Stomach (tissue), 9 donors: ENCODE results near the gene REPS1. TPM values are rescaled to one million over a fixed set of nuclear protein-coding genes. Genes with fewer than 3 reads are reported as not detected.

Source experiments
- DNase-seq, 2 donors: peaks; one replicate each; pipeline versions ENCODE4 v3.0.0 to v3.0.0-alpha.2; 2013 to 2019
- H3K27ac ChIP-seq, 5 donors: fragments of 200-600 bp in 4 of 5; sonication (generic) in 4 of 5; one replicate each; pipeline ENCODE4 v1.5.1; 2013 to 2019; ENCODE audit warnings: mild to moderate bottlenecking in 1 of 5, moderate library complexity in 1 of 5
- H3K27me3 ChIP-seq, 3 donors: fragments of 200-600 bp; sonication (generic); one replicate each; pipeline ENCODE4 v1.5.1; 2017 to 2019; ENCODE audit warnings: mixed run types in 1 of 3
- H3K36me3 ChIP-seq, 4 donors: fragments of 200-600 bp; sonication (generic); 1 replicate in 3 of 4; 2 replicates in 1 of 4; pipeline ENCODE4 v1.5.1; 2016 to 2019
- H3K4me1 ChIP-seq, 4 donors: fragments of 200-600 bp; sonication (generic); one replicate each; pipeline ENCODE4 v1.5.1; 2016 to 2019
- H3K4me3 ChIP-seq, 4 donors: fragments of 200-600 bp; sonication (generic) in 3 of 4; one replicate each; pipeline ENCODE4 v1.5.1; 2016 to 2019; ENCODE audit warnings: mild to moderate bottlenecking in 1 of 4
- H3K9me3 ChIP-seq, 4 donors: fragments of 200-600 bp; sonication (generic); one replicate each; pipeline ENCODE4 v1.5.1; 2016 to 2019
- EP300 ChIP-seq: sonication (generic); formaldehyde crosslinking; IDR thresholded peaks from one replicate; pipeline ENCODE4 v1.6.1; 2017; ENCODE audit warnings: antibody characterized with exemption
- POLR2A ChIP-seq, 4 donors: fragments of 450-650 bp; IDR thresholded peaks; one replicate each; pipeline ENCODE4 v1.6.1; 2016; ENCODE audit warnings: antibody characterized with exemption in 4 of 4, control low read depth in 2 of 4, mild to moderate bottlenecking in 1 of 4, moderate library complexity in 1 of 4
- POLR2AphosphoS5 ChIP-seq, 3 donors: sonication (generic); formaldehyde crosslinking; IDR thresholded peaks; one replicate each; pipeline ENCODE4 v1.6.1; 2016; ENCODE audit warnings: antibody characterized with exemption in 3 of 3
- WGBS, 5 donors: extraction: QIAGEN DNeasy Blood & Tissue Kit in 3 of 5; methylation state at CpG; one replicate each; pipeline versions ENCODE4 v1.1.5 to v1.1.7; 2013 to 2018; 5-methylcytosine and 5-hydroxymethylcytosine counted together
- intact Hi-C: fragments of 100-400 bp; cut with DNase I; formaldehyde crosslinking; loops from one replicate; pipeline ENCODE4 v1.15.1; 2023; ENCODE audit warnings: low total_unique reads
- polyA plus RNA-seq, 3 donors: library from polyadenylated mRNA; stranded (reverse); fragments of 200-250 nt; gene quantifications; one replicate each; pipeline ENCODE4 v1.2.3, GENCODE V29; 2013
- total RNA-seq, 5 donors: library from RNA; depleted of rRNA; stranded (reverse); fragments of >200 nt; gene quantifications; one replicate each; pipeline versions ENCODE4 v1.1.0 to v1.2.3, GENCODE V29; 2014 to 2016
- TF ChIP-seq, protein P1 (sequence below), 7 experiments: fragments of 450-650 bp in 4 of 7; fragments of 200-600 bp in 3 of 7; sonication (generic) in 3 of 7; IDR thresholded peaks; one replicate each; pipeline ENCODE4 v1.5.1; 2016 to 2019; ENCODE audit warnings: antibody characterized with exemption in 7 of 7, control low read depth in 2 of 7, mild to moderate bottlenecking in 1 of 7
- donor health status: healthy with polysubstance abuse.
- donor health status: Bipolar disorder and iron deficiency.
- donor health status: healthy.

The REPS1 gene
- total and polyA plus RNA-seq, 8 donors = 11.8 to 85.4 (median 41.6) TPM

DNA sequence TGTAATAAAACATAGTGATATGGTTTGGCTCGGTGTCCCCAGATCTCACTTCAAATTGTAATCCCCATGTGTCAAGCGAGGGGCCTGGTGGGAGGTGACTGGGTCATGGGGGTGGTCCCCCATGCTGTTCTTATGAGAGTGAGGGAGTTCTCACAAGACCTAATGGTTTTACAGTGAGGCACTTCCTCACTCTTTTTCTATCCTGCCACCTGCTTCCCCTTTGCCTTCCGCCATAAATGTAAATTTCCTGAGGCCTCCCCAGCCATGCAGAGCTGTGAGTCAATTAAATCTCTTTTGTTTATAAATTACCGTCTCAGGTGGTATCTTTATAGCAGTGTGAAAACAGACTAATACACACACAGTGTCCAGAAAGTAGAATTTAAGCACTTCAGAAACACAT is 78.5 kb downstream of the REPS1 start:
- 71 to 89% (median 80%) methylated on average over 4 of the region's 4 CpGs for WGBS, 5 donors
- no peak for TF ChIP-seq EP300
- no peak for TF ChIP-seq POLR2AphosphoS5 (IDR thresholded peaks at IDR 0.05)
- TF ChIP-seq, protein P1, sequence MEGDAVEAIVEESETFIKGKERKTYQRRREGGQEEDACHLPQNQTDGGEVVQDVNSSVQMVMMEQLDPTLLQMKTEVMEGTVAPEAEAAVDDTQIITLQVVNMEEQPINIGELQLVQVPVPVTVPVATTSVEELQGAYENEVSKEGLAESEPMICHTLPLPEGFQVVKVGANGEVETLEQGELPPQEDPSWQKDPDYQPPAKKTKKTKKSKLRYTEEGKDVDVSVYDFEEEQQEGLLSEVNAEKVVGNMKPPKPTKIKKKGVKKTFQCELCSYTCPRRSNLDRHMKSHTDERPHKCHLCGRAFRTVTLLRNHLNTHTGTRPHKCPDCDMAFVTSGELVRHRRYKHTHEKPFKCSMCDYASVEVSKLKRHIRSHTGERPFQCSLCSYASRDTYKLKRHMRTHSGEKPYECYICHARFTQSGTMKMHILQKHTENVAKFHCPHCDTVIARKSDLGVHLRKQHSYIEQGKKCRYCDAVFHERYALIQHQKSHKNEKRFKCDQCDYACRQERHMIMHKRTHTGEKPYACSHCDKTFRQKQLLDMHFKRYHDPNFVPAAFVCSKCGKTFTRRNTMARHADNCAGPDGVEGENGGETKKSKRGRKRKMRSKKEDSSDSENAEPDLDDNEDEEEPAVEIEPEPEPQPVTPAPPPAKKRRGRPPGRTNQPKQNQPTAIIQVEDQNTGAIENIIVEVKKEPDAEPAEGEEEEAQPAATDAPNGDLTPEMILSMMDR (IDR thresholded peaks at IDR 0.05) = no peak
- TF ChIP-seq POLR2A (IDR thresholded peaks at IDR 0.05) = no peak
- H3K36me3 ChIP-seq = peaks cover 51 to 100% (median 98%) of the 10 kb centered on the region in 4 donors

GRCh38 chr6:138907167-138907566 is 80.9 kb downstream of the REPS1 start:
- Histone ChIP-seq H3K9me3 (no peaks in the 10 kb centered on the region), H3K27ac (no peak overlapping the region), H3K4me1 (no peaks in the 10 kb centered on the region), H3K36me3 (peaks cover 53 to 100% (median 98%) of the 10 kb centered on the region in 4 donors), H3K27me3 (no peaks in the 10 kb centered on the region), H3K4me3 (no peak overlapping the region)
- no peak for DNase-seq
- intact Hi-C loops = no loop called here
- WGBS, 5 donors = 81 to 91% (median 89%) methylated on average over 7 of the region's 7 CpGs
- no peak for TF ChIP-seq POLR2AphosphoS5 (IDR thresholded peaks at IDR 0.05)
- TF ChIP-seq, protein P1 (IDR thresholded peaks at IDR 0.05) = no peak
- no peak for TF ChIP-seq POLR2A (IDR thresholded peaks at IDR 0.05)

More for the DNA sequence above, 78.5 kb downstream of the REPS1 start:
- Histone ChIP-seq H3K4me3 (no peak overlapping the region), H3K27me3 (no peaks in the 10 kb centered on the region), H3K27ac (no peak overlapping the region), H3K9me3 (no peaks in the 10 kb centered on the region), H3K4me1 (no peaks in the 10 kb centered on the region)
- intact Hi-C loops = no loop called here
- no peak for DNase-seq

DNA sequence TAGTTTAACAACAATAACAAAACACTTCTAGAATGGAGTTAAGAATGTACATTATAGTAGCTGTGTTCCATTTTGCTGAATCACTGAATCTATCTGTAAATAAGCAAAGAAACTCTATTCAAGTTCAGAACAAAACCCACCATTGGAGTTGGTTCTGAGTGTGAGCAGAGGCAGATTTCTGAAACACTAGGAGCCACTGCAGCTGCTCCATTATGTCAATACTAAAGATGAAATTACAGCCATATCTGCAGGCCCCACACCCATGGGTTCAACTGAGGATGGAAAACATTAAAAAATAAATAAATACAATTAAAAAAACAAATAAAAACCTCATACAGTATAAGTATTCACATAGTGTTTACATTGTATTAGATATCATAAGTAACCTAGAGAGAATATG is 91.0 kb downstream of the REPS1 start:
- Histone ChIP-seq H3K27me3 (no peaks in the 10 kb centered on the region), H3K4me3 (no peak overlapping the region), H3K27ac (no peak overlapping the region), H3K9me3 (no peaks in the 10 kb centered on the region), H3K36me3 (peaks cover 3 to 44% (median 26%) of the 10 kb centered on the region in 4 donors), H3K4me1 (no peaks in the 10 kb centered on the region)
- no peak for DNase-seq
- intact Hi-C loops = no loop called here
- TF ChIP-seq POLR2A (IDR thresholded peaks at IDR 0.05) = no peak
- TF ChIP-seq POLR2AphosphoS5 (IDR thresholded peaks at IDR 0.05) = no peak
- TF ChIP-seq, protein P1 (IDR thresholded peaks at IDR 0.05) = no peak
- no peak for TF ChIP-seq EP300

DNA sequence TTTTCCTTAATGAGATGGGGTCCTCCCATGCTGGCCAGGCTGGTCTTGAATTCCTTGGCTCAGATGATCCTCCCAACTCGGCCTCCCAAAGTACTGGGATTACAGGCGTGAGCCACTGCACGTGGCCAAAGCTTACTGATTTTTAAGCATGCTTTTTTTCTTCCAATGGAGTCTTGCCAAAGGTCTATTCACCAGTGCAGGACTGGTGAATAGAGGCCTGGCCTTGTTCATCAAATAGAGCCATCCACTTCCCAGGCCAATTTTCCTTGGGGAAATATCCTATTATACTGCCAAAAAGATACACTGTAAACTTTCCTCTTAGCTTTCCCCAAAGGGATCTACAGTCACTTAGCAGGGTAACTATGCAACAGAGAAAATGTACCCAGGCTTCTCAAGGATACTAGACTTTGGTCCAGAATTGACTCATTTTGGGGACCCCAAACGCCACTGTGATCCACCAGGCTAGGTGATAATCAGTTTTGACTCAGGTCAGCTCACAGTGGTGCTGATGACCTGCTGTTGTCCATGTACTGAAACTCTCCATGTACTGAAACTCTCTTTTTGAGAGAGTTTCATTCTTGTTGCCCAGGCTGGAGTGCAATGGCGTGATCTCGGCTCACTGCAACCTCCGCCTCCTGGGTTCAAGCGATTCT is 91.8 kb downstream of the REPS1 start:
- no peak overlapping the region for H3K27ac ChIP-seq
- WGBS, 5 donors = 92 to 96% (median 93%) methylated on average over 8 of the region's 8 CpGs
- H3K36me3 ChIP-seq = peaks cover 3 to 36% (median 19%) of the 10 kb centered on the region in 4 donors
- no peaks in the 10 kb centered on the region for H3K4me1 ChIP-seq
- no peak for DNase-seq
- no peaks in the 10 kb centered on the region for H3K27me3 ChIP-seq
- H3K4me3 ChIP-seq = no peak overlapping the region
- intact Hi-C loops = no loop called here
- TF ChIP-seq POLR2AphosphoS5 (IDR thresholded peaks at IDR 0.05) (no peak), POLR2A (IDR thresholded peaks at IDR 0.05) (no peak), EP300 (no peak)
- TF ChIP-seq, protein P1 (IDR thresholded peaks at IDR 0.05) = no peak
- no peaks in the 10 kb centered on the region for H3K9me3 ChIP-seq
